ENCODE measurements around the gene LHX1. TPM values are rescaled to one million over a fixed set of nuclear protein-coding genes. Genes with fewer than 3 reads are reported as not detected.

The LHX1 gene
- total RNA-seq = under 0.01 TPM in 1 of 2 replicates, not detected in the other

GRCh38 chr17:36937001-36937958 lies at the start of gene LHX1:
TSS of gene LHX1 (plus strand) at chr17:36937475. CDS start at chr17:36938198, 723 bp downstream.

GRCh38 chr17:36948717-36949460 lies 11.6 kb downstream of the LHX1 start, which contains the start of gene AATF:
TSS of gene AATF (plus strand) at chr17:36948954. CDS start at chr17:36949126, 172 bp downstream.

Small RNAs within 50 kb of the gene (small RNA-seq; reads per million reads assigned to genes)
- not detected for gene AC243773.2

Other genes starting within 250 kb of the LHX1 start
- 16.6 and 21.6 TPM in 2 replicates for gene AATF, start 11.5 kb downstream of the LHX1 start, total RNA-seq

Measured in placental epithelial cell (primary cell).